ENCODE data around the gene BCL2L15. TPM values are rescaled to one million over a fixed set of nuclear protein-coding genes. Genes with fewer than 3 reads are reported as not detected.

The BCL2L15 gene
- total RNA-seq, 6 donors from 2014 or later = 1.0 to 6.2 (median 1.7) TPM

- H3K27ac ChIP-seq = no peak overlapping the region
- 91 to 95% methylated on average over 8 of the region's 8 CpGs for WGBS, 2 donors
- no peaks in the 10 kb centered on the region for H3K9me3 ChIP-seq
- DNase-seq (no peak), ATAC-seq (ENCODE audit: low FRiP score in 2 of 2) (no peak)
- TF ChIP-seq, protein P1, sequence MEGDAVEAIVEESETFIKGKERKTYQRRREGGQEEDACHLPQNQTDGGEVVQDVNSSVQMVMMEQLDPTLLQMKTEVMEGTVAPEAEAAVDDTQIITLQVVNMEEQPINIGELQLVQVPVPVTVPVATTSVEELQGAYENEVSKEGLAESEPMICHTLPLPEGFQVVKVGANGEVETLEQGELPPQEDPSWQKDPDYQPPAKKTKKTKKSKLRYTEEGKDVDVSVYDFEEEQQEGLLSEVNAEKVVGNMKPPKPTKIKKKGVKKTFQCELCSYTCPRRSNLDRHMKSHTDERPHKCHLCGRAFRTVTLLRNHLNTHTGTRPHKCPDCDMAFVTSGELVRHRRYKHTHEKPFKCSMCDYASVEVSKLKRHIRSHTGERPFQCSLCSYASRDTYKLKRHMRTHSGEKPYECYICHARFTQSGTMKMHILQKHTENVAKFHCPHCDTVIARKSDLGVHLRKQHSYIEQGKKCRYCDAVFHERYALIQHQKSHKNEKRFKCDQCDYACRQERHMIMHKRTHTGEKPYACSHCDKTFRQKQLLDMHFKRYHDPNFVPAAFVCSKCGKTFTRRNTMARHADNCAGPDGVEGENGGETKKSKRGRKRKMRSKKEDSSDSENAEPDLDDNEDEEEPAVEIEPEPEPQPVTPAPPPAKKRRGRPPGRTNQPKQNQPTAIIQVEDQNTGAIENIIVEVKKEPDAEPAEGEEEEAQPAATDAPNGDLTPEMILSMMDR (IDR thresholded peaks at IDR 0.05) = no peak
- TF ChIP-seq POLR2A (IDR thresholded peaks at IDR 0.05) (no peak), POLR2AphosphoS5 (IDR thresholded peaks at IDR 0.05) (no peak), EP300 (IDR thresholded peaks at IDR 0.05) (no peak)
- no peaks in the 10 kb centered on the region for H3K27me3 ChIP-seq
- H3K36me3 ChIP-seq = peaks cover 3 to 66% (median 32%) of the 10 kb centered on the region in 4 donors
- no peak overlapping the region for H3K4me3 ChIP-seq
- H3K4me1 ChIP-seq = peaks cover 0 to 9% (median 4%) of the 10 kb centered on the region in 4 donors
These were observed 8.6 kb upstream of the BCL2L15 start for GRCh38 chr1:113895961-113896360.

- ATAC-seq (ENCODE audit: low FRiP score in 2 of 2) = no peak
- H3K4me1 ChIP-seq = peaks cover 0 to 9% (median 4%) of the 10 kb centered on the region in 4 donors
- no peaks in the 10 kb centered on the region for H3K27me3 ChIP-seq
- no peak overlapping the region for H3K4me3 ChIP-seq
- H3K9me3 ChIP-seq = no peaks in the 10 kb centered on the region
- WGBS, 2 donors = 95 to 96% methylated on average over 5 to 6 of the region's 6 CpGs
- H3K27ac ChIP-seq = no peak overlapping the region
- TF ChIP-seq POLR2AphosphoS5 (IDR thresholded peaks at IDR 0.05) = no peak
- TF ChIP-seq, protein P1 (IDR thresholded peaks at IDR 0.05) = no peak
- peaks cover 3 to 57% (median 32%) of the 10 kb centered on the region in 4 donors for H3K36me3 ChIP-seq
- no peak for DNase-seq
These were observed 7.7 kb upstream of the BCL2L15 start for GRCh38 chr1:113895098-113895497.

GRCh38 chr1:113893267-113893666 lies 5.9 kb upstream of the BCL2L15 start:
- WGBS, 2 donors = 95 to 100% methylated on average over 3 of the region's 3 CpGs
- H3K4me3 ChIP-seq = no peak overlapping the region
- ATAC-seq (ENCODE audit: low FRiP score in 2 of 2) (no peak), DNase-seq (no peak)
- no peak overlapping the region for H3K27ac ChIP-seq
- no peaks in the 10 kb centered on the region for H3K4me1 ChIP-seq
- peaks cover 3 to 40% (median 28%) of the 10 kb centered on the region in 4 donors for H3K36me3 ChIP-seq
- H3K27me3 ChIP-seq = no peaks in the 10 kb centered on the region
- H3K9me3 ChIP-seq = no peaks in the 10 kb centered on the region
- no peak for TF ChIP-seq POLR2A (IDR thresholded peaks at IDR 0.05)
- TF ChIP-seq, protein P1 (IDR thresholded peaks at IDR 0.05) = no peak
- TF ChIP-seq POLR2AphosphoS5 (IDR thresholded peaks at IDR 0.05) = no peak
- TF ChIP-seq EP300 (IDR thresholded peaks at IDR 0.05) = no peak

GRCh38 chr1:113891631-113892220 lies 4.3 kb upstream of the BCL2L15 start:
- Histone ChIP-seq H3K36me3 (peaks cover 3 to 25% (median 16%) of the 10 kb centered on the region in 4 donors), H3K4me1 (no peaks in the 10 kb centered on the region), H3K9me3 (no peaks in the 10 kb centered on the region), H3K4me3 (no peak overlapping the region), H3K27me3 (no peaks in the 10 kb centered on the region), H3K27ac (no peak overlapping the region)
- 94 to 97% methylated on average over 11 of the region's 11 CpGs for WGBS, 2 donors
- TF ChIP-seq EP300 (IDR thresholded peaks at IDR 0.05) = no peak
- TF ChIP-seq POLR2A (IDR thresholded peaks at IDR 0.05) = no peak
- TF ChIP-seq POLR2AphosphoS5 (IDR thresholded peaks at IDR 0.05) = no peak
- TF ChIP-seq, protein P1 (IDR thresholded peaks at IDR 0.05) = no peak
- ATAC-seq (ENCODE audit: low FRiP score in 2 of 2) (no peak), DNase-seq (no peak)

DNA sequence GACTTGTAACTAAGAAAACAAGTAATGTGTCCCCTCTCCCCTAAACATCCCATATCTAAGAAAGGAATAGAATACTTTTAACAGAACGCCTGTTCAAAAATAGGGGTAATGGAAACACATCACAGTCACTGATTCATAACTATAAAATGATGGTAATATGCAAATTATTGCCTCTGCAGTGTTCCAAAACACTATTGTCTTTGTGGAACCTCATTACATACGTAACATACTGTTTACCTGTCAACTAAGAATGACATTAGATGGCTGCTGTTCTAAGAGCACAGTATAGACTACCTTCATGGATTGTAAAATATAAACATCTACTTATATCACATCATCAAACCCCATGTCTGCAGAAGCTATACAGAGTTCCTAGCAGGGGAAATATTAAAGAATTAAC lies 3.4 kb upstream of the BCL2L15 start:
- Histone ChIP-seq H3K36me3 (peaks cover 3 to 16% (median 8%) of the 10 kb centered on the region in 4 donors), H3K27me3 (no peaks in the 10 kb centered on the region), H3K4me3 (no peak overlapping the region), H3K27ac (no peak overlapping the region), H3K9me3 (no peaks in the 10 kb centered on the region), H3K4me1 (no peaks in the 10 kb centered on the region)
- no peak for DNase-seq
- WGBS, 2 donors = 45 to 50% methylated on average over 2 of the region's 2 CpGs
- ATAC-seq (ENCODE audit: low FRiP score in 2 of 2) = no peak
- TF ChIP-seq POLR2A (IDR thresholded peaks at IDR 0.05) (no peak), EP300 (IDR thresholded peaks at IDR 0.05) (no peak), POLR2AphosphoS5 (IDR thresholded peaks at IDR 0.05) (no peak)
- TF ChIP-seq, protein P1 (IDR thresholded peaks at IDR 0.05) = no peak

Measured in upper lobe of left lung (tissue), 6 donors.